GM19395 (cell line): ENCODE results near the gene ARMC10.
"Not testable (repeated sequence)": the region's sequence is repeated elsewhere in the genome, so short reads cannot be mapped to it uniquely, and the experiment has no call there.

Experiments used
- ATAC-seq: cut with Tn5 transposase; IDR thresholded peaks from one replicate; pipeline ENCODE4 v1.9.1; 2021; ENCODE audit warnings: mild to moderate bottlenecking, moderate library complexity; ENCODE audit not compliant: unreplicated experiment

The ARMC10 gene

DNA sequence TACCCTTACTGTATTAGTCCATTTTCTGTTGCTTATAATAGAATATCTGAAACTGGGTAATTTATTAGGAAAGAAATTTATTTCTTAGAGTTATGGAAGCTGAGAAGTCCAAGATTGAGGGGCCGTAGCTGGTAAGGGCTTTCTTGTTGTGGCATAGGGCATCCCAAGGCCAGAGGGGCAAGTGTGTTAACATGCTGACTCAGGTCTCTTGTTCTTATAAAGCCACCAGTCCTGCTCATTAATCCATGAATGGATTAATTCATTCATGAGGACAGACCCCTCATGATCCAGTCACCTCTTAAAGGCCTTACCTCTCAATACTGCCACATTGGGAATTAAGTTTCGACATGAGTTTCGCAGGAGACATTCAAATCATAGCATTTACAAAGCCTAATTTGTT, 2.4 kb downstream of the ARMC10 start:
- no peak for ATAC-seq

DNA sequence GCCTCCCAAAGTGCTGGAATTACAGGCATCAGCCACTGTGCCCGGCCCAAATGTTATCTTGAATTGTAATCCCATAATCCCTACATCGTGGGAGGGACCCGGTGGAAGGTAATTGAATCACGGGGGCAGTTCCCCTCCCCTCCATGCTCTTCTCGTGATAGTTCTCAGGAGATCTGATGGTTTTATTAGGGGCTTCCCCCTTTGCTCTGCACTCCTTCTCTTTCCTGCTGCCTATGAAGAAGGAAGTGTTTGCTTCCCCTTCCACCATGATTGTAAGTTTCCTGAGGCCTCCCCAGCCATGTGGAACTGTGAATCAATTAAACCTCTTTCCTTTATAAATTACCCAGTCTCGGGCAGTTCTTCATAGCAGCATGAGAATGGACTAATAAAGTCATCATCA, 3.3 kb downstream of the ARMC10 start:
- ATAC-seq, result not testable (repeated sequence)

DNA sequence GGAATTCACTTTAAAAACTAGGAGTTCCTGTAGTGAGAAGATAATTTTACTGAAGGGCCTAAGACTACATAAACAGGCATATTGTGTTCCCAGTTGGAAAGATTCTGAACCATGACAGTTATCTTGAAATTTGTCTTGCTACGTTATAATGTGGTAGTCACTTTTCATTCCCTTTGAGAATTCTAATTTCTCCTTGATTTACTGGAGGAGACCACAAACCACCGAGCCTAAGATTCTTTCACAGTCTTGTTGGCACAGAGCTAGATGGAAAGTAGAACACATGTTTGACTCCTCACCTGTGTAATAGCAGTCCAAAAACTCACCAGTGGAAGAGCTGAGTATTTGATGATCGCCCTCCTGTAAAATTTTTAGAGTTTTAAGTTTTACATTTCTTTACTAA, 4.9 kb downstream of the ARMC10 start:
- ATAC-seq, result no peak

DNA sequence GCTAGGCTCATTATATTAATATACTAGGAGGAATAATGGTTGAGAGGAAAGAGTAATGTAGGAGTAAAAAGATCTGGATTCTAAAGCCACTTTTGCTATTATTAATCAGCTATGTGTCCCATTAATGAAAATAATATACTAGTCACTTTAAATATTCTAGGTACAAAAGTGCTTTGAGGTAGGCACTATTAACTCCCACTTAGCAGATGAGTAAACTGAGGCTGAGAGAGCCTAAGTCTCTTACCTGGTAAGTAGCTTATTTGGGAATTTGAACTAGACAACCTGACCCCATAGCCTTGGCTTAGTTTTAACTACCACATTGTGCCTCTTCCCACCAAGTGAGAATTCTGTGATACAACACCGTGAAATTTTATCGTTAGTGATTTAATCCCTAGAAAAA, 6.0 kb downstream of the ARMC10 start:
- ATAC-seq, result no peak

DNA sequence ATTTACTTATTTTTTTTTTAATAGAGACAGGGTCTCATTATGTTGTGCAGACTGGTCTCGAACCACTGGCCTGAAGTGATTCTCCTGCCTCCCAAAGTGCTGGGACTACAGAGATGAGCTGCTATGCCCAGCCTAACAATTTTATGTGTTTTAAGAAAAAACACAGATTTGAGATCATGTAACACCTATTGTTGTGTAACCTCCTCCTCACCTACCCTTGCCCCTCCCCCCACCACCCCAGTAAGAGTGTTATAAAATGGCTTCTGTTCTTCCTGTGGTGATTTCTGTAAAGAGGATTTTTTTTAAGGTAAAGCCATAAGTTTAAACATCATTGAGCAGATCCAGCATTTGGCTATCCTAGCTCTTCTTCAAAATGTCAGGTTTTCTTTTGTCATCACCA, 7.6 kb downstream of the ARMC10 start:
- no peak for ATAC-seq

DNA sequence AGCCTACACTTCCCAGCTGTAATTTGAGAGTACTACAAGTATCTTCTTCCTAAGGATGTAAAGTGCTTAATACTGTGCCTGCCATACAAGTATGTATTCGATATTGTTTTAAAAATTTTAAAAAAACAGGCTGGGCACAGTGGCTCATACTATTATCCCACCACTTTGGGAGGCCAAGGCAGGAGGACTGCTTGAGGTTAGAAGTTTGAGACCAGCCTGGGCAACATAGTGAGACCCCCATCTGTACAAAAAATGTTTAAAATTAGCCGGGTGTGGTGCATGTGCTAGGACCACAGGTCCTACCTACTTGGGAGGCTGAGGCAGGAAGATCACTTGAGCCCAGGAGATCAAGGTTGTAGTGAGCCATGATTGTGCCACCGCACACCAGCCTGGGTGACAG, 8.3 kb downstream of the ARMC10 start:
- ATAC-seq, result no peak

DNA sequence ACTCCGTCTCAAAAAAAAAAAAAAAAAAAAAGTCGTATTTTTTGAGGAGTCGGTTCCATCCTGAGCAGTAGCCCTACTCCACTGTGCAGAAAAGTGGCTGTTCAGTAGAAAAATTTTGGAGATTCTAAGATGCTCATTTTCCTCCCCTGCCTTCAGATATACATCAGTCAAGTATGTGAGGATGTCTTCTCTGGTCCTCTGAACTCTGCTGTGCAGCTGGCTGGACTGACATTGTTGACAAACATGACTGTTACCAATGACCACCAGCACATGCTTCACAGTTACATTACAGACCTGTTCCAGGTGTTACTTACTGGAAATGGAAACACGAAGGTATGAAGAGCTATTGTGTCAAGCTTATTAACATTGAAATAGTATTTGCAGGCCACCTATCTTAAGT, 17.4 kb downstream of the ARMC10 start:
- ATAC-seq, result not testable (repeated sequence)

DNA sequence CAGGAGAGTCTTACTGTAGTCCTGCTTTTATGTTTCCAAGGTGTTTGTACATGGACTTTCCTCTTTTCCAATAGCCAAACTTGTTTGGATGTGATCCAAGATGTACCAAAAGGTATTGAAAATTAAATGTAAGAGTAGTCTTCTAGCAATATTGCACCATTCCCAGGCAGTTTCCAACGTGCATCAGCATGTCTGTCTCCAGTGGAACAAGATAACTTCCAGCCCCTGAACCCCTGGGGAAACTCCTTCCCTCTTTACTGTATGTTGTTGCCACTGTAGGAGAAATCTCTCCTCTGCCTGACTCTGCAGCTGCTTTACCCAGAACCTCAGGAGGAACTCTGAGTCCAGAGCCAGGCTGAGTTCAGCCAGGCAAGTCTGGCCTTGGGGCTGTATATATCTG, 18.5 kb downstream of the ARMC10 start:
- no peak for ATAC-seq

DNA sequence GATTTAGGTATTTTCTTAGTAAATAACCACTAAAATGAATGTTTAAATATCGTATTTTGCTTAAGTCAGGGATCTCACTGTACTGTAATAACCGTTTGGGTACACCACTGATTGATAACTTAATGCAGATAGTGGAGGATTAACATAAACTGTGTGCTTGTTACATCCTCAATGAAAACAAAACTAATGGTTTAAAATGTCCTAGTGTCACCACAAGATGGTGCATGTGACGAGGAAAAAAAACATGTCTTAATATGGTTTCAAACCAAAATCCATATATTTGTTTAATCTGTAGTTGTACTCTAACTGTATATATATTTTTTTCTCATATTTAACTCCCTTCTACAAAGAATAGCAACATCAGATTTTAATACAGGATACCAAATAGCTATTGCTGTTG, 19.2 kb downstream of the ARMC10 start:
- ATAC-seq, result no peak

DNA sequence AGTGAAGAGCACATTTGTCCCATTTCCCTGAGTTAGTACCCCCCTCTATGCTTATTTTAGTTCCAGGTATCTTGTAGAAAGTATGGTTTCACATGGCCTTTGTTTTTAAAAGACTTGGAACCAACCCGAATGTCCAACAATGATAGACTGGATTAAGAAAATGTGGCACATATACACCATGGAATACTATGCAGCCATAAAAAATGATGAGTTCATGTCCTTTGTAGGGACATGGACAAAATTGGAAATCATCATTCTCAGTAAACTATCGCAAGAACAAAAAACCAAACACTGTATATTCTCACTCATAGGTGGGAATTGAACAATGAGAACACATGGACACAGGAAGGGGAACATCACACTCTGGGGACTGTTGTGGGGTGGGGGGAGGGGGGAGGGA, 20.6 kb downstream of the ARMC10 start:
- not testable (repeated sequence) for ATAC-seq

DNA sequence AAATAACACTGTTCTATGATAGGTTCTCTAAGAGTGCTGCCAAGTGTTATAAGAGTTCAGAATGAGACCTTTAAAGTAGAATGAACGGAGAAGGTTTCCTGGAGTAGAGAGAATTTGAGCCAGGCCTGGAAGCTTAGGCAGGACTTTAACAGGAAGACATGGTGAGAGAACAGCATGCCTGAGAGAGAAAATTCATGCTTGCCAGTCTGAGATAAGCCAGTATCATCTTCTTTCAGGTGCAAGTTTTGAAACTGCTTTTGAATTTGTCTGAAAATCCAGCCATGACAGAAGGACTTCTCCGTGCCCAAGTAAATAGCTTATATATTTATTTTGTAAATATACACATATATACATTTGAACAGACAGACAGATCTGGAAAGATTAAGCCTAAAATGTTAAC, 22.1 kb downstream of the ARMC10 start:
- ATAC-seq, result no peak

DNA sequence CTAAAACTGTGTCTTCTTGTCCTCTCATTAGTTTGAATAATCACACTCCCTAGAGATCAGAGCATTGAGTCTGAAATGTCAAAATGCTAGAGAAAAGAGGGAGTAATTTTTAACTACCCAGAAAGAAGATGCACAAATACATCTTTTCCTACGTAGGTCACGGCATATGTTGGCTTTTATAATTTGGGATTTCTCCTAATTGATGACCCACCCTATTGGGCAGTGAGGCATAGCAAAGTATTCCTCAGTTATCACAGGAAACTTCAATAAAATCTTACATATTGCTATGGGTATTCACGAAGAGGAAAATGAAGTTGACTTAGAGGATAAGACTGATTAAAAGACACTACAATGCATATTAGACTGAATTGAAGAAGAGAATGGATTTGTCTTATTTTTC, 25.4 kb downstream of the ARMC10 start:
- ATAC-seq, result no peak

DNA sequence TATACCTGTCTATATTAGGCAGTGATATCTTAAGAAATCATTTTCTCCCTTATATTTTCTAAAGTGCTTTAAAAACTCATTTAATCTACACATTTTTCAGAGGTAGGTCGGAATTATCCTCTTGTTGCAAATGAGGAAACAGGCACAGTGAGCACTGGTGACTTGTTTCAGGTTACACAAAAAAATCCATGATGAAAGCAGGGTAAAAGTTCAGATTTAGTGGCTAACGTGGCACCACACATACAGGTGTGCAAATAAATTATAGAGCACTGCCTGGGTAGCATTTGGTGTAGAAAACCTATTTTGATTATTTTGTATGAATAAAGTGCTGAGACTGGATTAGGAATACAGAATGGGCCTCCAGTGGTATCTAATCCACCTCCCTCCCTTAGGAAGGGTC, 26.6 kb downstream of the ARMC10 start:
- ATAC-seq, result no peak

DNA sequence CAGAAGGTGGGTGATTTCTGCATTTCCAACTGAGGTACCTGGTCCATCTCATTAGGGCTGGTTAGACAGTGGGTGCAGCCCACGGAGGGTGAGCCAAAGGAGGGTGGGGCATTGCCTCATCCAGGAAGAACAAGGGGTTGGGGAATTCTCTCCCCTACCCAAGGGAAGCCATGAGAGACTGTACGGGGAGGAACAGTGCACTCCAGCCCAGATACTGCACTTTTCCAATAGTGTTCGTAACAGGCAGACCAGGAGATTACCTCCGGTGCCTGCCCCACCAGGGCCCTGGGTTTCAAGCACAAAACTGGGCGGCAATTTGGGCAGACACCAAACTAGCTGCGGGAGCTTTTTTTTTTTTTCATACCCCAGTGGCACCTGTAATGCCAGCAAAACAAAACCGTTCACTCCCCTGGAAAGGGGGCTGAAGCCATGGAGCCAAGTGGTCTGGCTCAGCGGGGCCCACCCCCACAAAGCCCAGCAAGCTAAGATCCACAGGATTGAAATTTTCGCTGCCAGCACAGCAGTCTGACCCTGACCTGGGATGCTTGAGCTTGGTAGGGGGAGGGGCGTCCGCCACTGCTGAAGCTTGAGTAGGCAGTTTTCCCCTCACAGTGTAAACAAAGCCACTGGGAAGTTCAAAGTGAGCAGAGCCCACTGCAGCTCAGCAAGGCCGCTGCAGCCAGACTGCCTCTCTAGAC, 31.2 kb downstream of the ARMC10 start:
- no peak for ATAC-seq

DNA sequence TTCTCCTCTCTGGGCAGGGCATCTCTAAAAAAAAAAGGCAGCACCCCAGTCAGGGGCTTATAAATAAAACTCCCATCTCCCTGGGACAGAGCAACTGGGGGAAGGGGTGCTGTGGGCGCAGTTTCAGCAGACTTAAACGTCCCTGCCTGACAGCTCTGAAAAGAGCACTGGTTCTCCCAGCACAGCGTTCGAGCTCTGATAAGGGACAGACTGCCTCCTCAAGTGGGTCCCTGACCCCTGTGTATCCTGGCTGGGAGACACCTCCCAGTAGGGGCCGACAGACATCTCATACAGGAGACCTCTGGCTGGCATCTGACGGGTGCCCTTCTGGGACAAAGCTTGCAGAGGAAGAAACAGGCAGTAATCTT, 31.7 kb downstream of the ARMC10 start:
- ATAC-seq, result not testable (repeated sequence)

DNA sequence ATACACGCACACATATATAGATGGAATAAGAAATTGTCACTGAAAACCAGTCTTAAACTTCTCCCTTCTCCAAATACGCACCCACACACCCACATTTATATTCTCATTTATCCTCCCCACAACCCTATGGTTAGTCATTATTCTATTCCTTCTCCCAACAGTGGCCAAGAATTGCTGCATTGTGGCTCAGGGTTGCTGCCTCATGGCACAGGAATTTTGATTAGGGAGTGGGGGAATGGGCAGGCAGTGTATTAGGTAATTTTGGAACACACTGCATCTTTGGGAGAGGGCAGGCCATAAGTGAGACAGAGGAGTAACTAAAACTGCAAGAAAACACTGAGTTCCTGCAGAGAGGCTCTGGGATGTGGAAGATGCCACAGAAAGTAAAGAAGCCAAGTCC, 38.2 kb downstream of the ARMC10 start:
- no peak for ATAC-seq

DNA sequence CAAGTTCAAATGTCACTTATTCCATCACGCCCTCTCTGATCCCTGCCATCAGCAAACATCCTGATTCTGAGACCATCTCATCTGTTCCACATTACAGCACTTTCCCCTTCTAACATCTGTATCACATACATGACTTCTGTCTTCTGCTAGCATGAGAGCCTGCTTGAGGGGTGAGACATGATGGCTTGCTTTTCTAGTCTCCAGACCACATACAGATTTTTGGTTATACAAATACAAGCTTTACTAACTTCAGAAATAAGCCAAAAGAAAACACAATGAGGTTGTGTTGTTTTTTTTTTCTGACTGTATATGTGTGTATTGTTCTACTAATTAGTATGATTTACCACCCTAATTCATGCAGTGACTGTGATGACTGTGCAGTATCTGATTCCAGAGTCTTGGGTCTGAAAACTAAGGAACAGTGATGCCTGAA, 39.7 kb downstream of the ARMC10 start:
- ATAC-seq, result no peak

DNA sequence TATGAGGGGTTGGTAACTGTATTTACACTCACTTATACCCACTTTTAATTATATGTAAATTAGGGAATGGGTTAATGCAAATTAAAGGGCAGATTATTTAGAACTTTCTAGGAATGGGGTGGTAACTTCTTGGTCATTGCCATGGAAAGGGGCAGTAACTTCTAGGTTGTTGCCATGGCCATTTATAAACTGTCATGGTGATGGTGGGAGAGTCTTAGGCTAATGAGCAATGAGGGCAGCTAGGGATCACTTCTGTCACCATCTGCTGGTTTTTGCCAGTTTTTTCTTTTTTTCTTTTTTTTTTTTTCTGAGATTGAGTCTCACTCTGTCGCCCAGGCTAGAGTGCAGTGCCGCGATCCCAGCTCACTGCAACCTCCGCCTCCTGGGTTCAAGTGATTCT, 40.8 kb downstream of the ARMC10 start:
- no peak for ATAC-seq

DNA sequence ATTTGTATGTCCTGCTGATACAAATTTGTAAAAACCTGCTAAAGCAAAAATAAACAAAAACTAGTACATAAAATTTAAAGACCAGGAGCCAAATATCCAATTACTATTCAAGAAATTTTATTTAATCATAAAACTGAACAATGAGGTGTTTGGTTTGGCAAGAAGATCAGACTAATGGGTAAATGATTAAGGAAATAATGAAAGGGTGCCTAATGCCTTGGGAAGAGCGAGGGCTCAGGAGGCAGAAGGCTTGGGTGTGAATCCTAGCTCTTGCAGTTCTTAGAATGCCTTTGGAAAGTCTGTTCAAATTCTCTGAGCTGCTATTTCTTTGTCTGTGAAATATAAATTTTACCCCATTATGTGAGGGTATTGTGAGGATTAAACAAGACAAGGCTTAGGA, 41.6 kb downstream of the ARMC10 start:
- no peak for ATAC-seq

DNA sequence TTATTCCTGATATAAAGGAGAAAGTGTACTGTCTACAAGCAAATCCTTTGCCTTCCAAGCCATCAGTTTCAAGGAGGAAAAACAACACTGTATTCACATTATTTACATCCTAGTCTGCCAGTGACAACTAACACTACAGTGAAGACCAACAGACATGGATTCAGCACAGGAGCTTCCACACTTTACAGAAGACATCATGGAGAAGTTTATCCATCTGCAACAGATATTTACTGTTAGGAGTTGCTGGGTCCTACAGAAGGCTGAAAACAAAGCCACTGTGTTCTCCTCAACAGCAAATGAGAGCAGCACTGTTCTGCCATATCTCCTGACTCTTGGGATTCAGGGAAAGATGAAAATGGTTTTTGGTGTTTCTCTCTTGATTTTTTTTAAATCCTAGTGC, 42.1 kb downstream of the ARMC10 start:
- ATAC-seq, result no peak

DNA sequence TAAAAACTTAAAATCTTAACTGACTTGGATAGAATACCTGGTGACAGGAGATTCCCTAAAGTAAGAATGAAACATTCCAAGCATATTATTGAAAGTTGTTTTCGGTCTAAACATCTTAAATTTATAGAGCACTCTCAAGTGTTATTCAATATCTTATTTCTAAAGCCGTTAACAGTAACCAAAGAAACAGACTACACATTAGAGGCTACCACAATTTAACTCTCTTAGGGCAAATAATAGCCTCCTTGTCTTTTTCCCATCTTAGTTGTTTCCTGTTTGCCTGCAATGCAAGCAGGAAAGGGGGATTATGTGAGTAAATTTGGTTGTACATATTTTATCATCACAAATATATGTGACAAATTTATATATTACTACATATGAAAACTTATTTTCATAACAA, 42.5 kb downstream of the ARMC10 start:
- no peak for ATAC-seq

DNA sequence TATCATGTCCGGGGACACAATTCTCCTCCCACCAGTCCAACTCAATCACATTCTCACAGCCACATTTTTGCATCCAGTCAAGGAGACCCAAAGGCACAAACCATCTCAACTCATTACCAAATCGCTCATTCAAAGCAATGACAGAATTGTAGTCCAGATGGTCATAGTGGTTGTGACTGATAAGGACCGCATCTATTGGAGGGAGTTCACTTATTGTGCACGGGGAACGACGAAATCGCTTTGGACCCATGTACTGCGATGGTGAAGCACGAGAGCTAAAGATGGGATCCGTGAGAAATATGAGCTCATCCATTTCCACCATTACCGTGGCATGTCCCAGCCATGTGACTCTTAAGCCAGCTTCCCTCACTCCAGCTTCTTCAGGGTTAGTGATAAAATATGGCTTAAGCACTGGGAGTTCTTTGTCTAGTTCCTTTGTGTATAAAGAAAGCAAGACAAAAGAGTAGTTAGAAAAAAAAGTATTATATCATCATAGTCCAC, 44.9 kb downstream of the ARMC10 start:
- no peak for ATAC-seq

DNA sequence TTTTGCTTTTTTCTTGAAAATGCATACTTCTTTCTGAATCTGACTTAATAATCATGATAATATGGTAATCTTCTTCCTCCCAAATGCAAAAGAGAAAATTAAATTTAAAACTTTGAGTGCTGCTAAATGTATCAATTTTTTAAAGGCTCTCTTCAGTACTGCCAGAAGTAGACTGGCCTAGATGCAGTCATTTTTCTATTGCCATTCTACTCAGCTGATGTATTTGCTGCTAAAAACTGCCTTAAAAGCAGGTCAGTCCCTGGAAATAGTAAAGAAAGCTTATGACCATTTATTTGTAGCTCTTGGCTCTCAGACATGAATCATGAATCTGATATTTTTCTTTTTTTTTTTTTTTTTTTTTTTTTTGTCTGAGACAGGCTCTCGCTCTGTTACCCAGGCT, 45.4 kb downstream of the ARMC10 start:
- ATAC-seq, result no peak
